ENCODE results near the gene PRAMEF14. TPM values are rescaled to one million over a fixed set of nuclear protein-coding genes. Genes with fewer than 3 reads are reported as not detected.
"Not testable (repeated sequence)": the region's sequence is repeated elsewhere in the genome, so short reads cannot be mapped to it uniquely, and the experiment has no call there.

The PRAMEF14 gene
- total RNA-seq, 3 donors from 2014 or later, result not detected

- not testable (repeated sequence) for DNase-seq
These were observed 4.4 kb downstream of the PRAMEF14 start for GRCh38 chr1:13342496-13342895.

GRCh38 chr1:13315281-13315680 lies 31.7 kb downstream of the PRAMEF14 start, which contains the start of gene PRAMEF15:
PRAMEF15 (plus strand) TSS chr1:13315581; CDS start chr1:13318408, 2,827 bp downstream.
- H3K9me3 ChIP-seq; H3K36me3 ChIP-seq (ENCODE audit: low read depth); ATAC-seq; H3K4me1 ChIP-seq (ENCODE audit: low read depth); DNase-seq; intact Hi-C loops (cut with DNase I, micrococcal nuclease); H3K4me3 ChIP-seq: not testable (repeated sequence)

More at GRCh38 chr1:13342496-13342895, 4.4 kb downstream of the PRAMEF14 start:
- ATAC-seq; H3K9me3 ChIP-seq; H3K36me3 ChIP-seq (ENCODE audit: low read depth); H3K4me1 ChIP-seq (ENCODE audit: low read depth); intact Hi-C loops (cut with DNase I, micrococcal nuclease); H3K4me3 ChIP-seq: not testable (repeated sequence)

GRCh38 chr1:13303239-13303638 lies 43.7 kb downstream of the PRAMEF14 start, which contains the start of gene PRAMEF33:
PRAMEF33 (plus strand) TSS chr1:13303539; CDS start chr1:13305955, 2,416 bp downstream.
- H3K9me3 ChIP-seq; ATAC-seq; H3K4me3 ChIP-seq; DNase-seq; intact Hi-C loops (cut with DNase I, micrococcal nuclease); H3K36me3 ChIP-seq (ENCODE audit: low read depth); H3K4me1 ChIP-seq (ENCODE audit: low read depth): not testable (repeated sequence)

GRCh38 chr1:13302197-13302596 lies 44.7 kb downstream of the PRAMEF14 start:
- H3K36me3 ChIP-seq (ENCODE audit: low read depth), result not testable (repeated sequence)

GRCh38 chr1:13298699-13299098 lies 48.2 kb downstream of the PRAMEF14 start:
- ATAC-seq; H3K4me1 ChIP-seq (ENCODE audit: low read depth); H3K4me3 ChIP-seq; H3K9me3 ChIP-seq; H3K36me3 ChIP-seq (ENCODE audit: low read depth); intact Hi-C loops (cut with DNase I, micrococcal nuclease); DNase-seq: not testable (repeated sequence)

More at GRCh38 chr1:13302197-13302596, 44.7 kb downstream of the PRAMEF14 start:
- DNase-seq; intact Hi-C loops (cut with DNase I, micrococcal nuclease); H3K4me3 ChIP-seq; H3K9me3 ChIP-seq; ATAC-seq; H3K4me1 ChIP-seq (ENCODE audit: low read depth): not testable (repeated sequence)

GRCh38 chr1:13297216-13297931 lies 49.6 kb downstream of the PRAMEF14 start:
- H3K9me3 ChIP-seq; H3K4me1 ChIP-seq (ENCODE audit: low read depth); H3K4me3 ChIP-seq; DNase-seq; ATAC-seq; intact Hi-C loops (cut with DNase I, micrococcal nuclease); H3K36me3 ChIP-seq (ENCODE audit: low read depth): not testable (repeated sequence)

Other genes with a start within 250 kb of the PRAMEF14 start
- not detected for gene HNRNPCL2, start 230.3 kb downstream of the PRAMEF14 start, total RNA-seq
- not detected for gene PRAMEF26, start 191.1 kb downstream of the PRAMEF14 start, total RNA-seq
- not detected for gene HNRNPCL4, start 181.5 kb downstream of the PRAMEF14 start, total RNA-seq
- gene PRAMEF9, start 175.3 kb downstream of the PRAMEF14 start, total RNA-seq, result not detected
- not detected for gene PRAMEF13, start 145.7 kb downstream of the PRAMEF14 start, total RNA-seq
- not detected for gene PRAMEF18, start 121.0 kb downstream of the PRAMEF14 start, total RNA-seq
- gene PRAMEF5, start 92.9 kb downstream of the PRAMEF14 start, total RNA-seq, result not detected
- gene PRAMEF8, start 62.0 kb downstream of the PRAMEF14 start, total RNA-seq, result not detected
- not detected for gene PRAMEF33, start 43.6 kb downstream of the PRAMEF14 start, total RNA-seq
- not detected for gene PRAMEF15, start 31.6 kb downstream of the PRAMEF14 start, total RNA-seq
- gene PRAMEF19, start 24.8 kb upstream of the PRAMEF14 start, total RNA-seq, result not detected
- gene PRAMEF17, start 42.5 kb upstream of the PRAMEF14 start, total RNA-seq, result not detected
- not detected for gene PRAMEF20, start 63.3 kb upstream of the PRAMEF14 start, total RNA-seq
- gene LRRC38, start 166.9 kb upstream of the PRAMEF14 start, total RNA-seq, result not detected
- 10 to 100 TPM in 2 of 3 donors, 1 to 10 TPM in 1; 1.0 to 12.8 (median 12.6) TPM for gene PDPN, start 236.7 kb upstream of the PRAMEF14 start, total RNA-seq

Data from mucosa of descending colon (tissue), 3 donors.